GM21528 (cell line): Measurements from ENCODE around the gene ZBTB49.

Experiments used
- ATAC-seq: cut with Tn5 transposase; IDR thresholded peaks from one replicate; pipeline ENCODE4 v1.9.1; 2021; ENCODE audit warnings: mild to moderate bottlenecking, moderate library complexity; ENCODE audit not compliant: unreplicated experiment, low FRiP score

ZBTB49 gene

GRCh38 chr4:4281787-4282186, 8.3 kb upstream of the ZBTB49 start:
- no peak for ATAC-seq

- ATAC-seq, result no peak
Measured at GRCh38 chr4:4284827-4285618, 5.0 kb upstream of the ZBTB49 start.

GRCh38 chr4:4288098-4288497, 2.0 kb upstream of the ZBTB49 start:
- ATAC-seq, result no peak

- ATAC-seq, result peak; percentile 5
Measured at GRCh38 chr4:4289055-4289454, 996 bp upstream of the ZBTB49 start.

GRCh38 chr4:4289597-4289940, 482 bp upstream of the ZBTB49 start:
- ATAC-seq, result peak; percentile 30

GRCh38 chr4:4293279-4293678, 3.2 kb downstream of the ZBTB49 start:
- no peak for ATAC-seq

GRCh38 chr4:4296283-4296846, 6.3 kb downstream of the ZBTB49 start:
- ATAC-seq, result no peak

GRCh38 chr4:4299006-4299405, 9.0 kb downstream of the ZBTB49 start:
- ATAC-seq, result no peak

GRCh38 chr4:4302001-4302400, 11.9 kb downstream of the ZBTB49 start:
- ATAC-seq, result no peak

GRCh38 chr4:4302416-4302815, 12.4 kb downstream of the ZBTB49 start:
- no peak for ATAC-seq

- no peak for ATAC-seq
Measured at GRCh38 chr4:4306920-4307319, 16.9 kb downstream of the ZBTB49 start.

GRCh38 chr4:4308800-4309441, 18.9 kb downstream of the ZBTB49 start:
- ATAC-seq, result no peak

- ATAC-seq, result no peak
Measured at GRCh38 chr4:4311193-4311592, 21.1 kb downstream of the ZBTB49 start.

- no peak for ATAC-seq
Measured at GRCh38 chr4:4315461-4316149, 25.6 kb downstream of the ZBTB49 start.

GRCh38 chr4:4316150-4316495, 26.1 kb downstream of the ZBTB49 start:
- no peak for ATAC-seq

GRCh38 chr4:4317496-4318232, 27.6 kb downstream of the ZBTB49 start:
- no peak for ATAC-seq

- ATAC-seq, result no peak
Measured at GRCh38 chr4:4320528-4320927, 30.5 kb downstream of the ZBTB49 start.

- ATAC-seq, result no peak
Measured at GRCh38 chr4:4320951-4321714, 31.1 kb downstream of the ZBTB49 start.

GRCh38 chr4:4321951-4322688, 32.1 kb downstream of the ZBTB49 start:
- no peak for ATAC-seq
